Left kidney (tissue), 2 donors: Measurements from ENCODE around the gene GASK1B. TPM values are rescaled to one million over a fixed set of nuclear protein-coding genes. Genes with fewer than 3 reads are reported as not detected.

ENCODE experiments used
- DNase-seq: peaks from one replicate; pipeline ENCODE4 v3.0.0-alpha.2; 2013
- polyA plus RNA-seq: library from polyadenylated mRNA; unstranded; fragments of 120-200 nt; gene quantifications from one replicate; pipeline ENCODE4 v1.2.1, GENCODE V29; 2013; ENCODE audit not compliant: insufficient read length

The GASK1B gene
- polyA plus RNA-seq, 1 donor = 35.5 TPM

GRCh38 chr4:158189422-158189821, 16.6 kb upstream of the GASK1B start:
- no peak for DNase-seq

- no peak for DNase-seq
These were observed 14.0 kb upstream of the GASK1B start for GRCh38 chr4:158186815-158187214.

DNA sequence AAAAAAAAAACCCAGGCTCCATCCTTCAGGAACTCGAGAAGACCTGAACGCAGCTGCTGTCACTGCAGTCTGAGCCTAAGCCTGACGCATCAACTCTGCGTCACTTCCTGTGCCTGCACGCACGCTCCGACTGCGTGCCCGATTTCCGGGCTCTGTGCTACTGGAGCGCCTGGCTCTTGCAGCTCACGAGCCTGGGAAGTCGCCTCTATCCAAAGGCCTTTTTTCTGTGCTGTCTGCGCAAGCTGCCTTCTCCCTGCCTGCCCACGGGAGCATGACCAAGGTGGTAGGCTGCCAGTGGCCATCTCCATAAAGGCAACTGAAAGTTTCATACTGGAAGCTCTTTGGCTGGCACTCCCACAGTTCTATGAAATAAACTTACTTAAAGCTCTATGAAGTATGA, 9.9 kb upstream of the GASK1B start:
- DNase-seq = no peak

GRCh38 chr4:158181906-158182305, 9.1 kb upstream of the GASK1B start:
- no peak for DNase-seq

GRCh38 chr4:158179465-158179864, 6.6 kb upstream of the GASK1B start:
- DNase-seq = no peak

DNA sequence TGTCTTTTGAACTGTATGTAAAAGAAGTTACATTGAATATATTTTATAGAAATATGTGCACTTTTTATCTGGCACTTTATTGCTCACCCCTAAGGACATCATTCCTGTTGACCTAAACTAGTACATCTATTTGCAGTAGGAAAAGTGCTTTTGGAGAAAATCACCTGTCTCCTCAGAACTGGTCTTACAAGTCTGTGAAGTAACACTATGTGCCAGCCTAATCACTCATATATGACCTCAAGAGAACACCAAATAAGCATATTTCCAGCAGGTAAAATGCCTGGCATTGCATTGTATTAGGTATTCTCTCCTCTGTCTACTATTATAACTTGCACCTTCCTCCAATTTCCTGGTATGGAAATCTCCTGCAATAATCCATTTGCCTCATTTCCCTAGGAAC, 4.0 kb upstream of the GASK1B start:
- DNase-seq = no peak

DNA sequence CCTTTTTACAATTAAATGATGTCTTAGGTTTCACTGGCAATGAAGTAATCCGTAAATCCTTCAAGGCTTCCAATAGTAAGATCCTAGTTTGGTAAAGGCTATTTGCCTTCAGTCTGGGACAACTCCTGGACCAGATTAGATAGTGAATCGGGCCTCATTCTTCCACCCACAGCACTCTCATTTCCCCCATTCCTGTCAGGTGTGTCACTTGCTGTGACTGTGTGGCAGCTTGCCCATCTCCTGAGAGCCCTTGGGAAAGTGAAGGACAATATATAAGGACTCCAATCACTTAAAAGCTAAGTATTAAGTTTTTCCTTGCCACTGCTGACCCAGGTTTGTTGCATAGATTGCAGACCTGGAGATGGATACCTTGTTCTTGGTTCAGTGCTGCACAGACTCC, 3.3 kb upstream of the GASK1B start:
- no peak for DNase-seq

GRCh38 chr4:158170691-158171561, 1.9 kb downstream of the GASK1B start:
- DNase-seq = no peak

DNA sequence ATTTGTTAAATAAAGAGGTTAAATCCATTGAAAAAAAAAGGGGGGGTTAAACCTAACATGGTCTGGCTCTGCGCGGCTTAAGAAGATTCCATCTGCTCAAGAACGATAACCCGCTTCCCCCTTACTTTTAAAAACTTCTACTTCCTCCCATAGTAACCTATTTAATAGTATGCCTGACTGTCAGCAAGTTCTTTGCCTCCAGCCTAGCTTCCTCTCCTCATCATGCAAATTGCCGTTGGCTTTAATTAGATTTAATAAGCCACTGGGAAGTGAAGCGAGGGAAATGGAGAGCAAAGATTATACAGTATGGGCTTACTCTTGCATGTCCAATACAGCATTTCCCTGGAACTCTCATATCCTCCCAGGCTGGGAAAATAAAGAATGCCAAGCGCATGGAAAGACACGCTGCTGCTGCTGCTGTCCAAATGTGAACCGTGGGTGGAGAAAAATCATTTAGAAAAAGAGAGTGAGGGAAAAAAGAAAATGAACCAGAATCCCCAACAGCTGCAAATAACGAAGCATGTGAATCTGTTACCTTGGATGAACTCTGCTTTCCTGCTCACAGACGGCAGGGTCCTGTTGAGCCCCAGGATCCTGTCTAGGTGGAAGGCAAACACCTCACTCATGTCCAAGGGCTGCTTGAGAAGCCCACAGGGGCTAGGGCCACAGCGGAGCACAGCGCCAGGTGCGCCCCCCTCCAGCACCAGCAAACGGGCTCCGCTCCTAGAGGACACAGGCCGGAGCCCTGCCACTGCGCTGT, 2.7 kb downstream of the GASK1B start:
- no peak for DNase-seq

DNA sequence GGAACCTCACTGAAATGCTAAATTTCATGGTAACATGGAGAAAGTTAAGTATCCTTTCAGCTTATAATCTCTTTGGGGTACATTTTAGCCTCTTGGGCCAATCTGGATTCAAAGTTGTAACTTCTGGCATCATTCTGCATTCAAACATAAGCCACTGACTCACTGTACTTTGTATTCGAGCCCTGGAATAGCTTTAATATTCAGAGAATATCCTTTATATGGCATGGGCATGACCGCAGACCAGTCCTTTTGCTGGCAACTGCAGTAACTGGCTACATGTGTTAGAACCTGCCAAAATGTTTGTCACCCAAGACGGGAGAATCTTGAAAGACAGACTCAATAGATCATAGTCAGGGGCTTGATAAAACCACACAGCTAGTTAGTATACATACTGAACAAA, 3.3 kb downstream of the GASK1B start:
- DNase-seq = no peak

- DNase-seq = no peak
These were observed 4.2 kb downstream of the GASK1B start for GRCh38 chr4:158168606-158169005.

GRCh38 chr4:158166701-158167100, 6.1 kb downstream of the GASK1B start:
- DNase-seq = no peak

DNA sequence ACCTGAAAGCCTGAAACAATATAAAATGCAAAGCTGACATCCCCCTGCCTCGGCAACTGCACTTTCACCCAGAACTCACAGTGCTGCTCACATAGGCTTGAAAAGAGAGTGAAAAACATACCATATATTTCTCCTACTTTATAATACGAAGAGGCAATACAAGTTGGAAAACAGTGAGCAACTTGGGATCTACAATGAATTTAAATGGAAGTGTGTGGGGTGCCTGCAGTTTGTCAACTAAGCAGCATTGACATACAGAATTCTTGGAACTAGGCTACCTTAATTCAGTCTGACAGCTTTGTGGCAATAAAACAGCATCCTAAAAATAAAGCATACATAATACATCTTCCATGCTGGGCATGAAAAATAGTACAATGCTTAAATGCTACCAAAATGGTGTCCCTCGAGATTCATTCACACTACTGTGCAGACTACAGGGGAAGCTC, 8.0 kb downstream of the GASK1B start:
- DNase-seq = no peak

GRCh38 chr4:158163941-158164767, 8.7 kb downstream of the GASK1B start:
- no peak for DNase-seq

- DNase-seq = no peak
These were observed 10.2 kb downstream of the GASK1B start for GRCh38 chr4:158162631-158163030.

GRCh38 chr4:158161551-158162354, 11.1 kb downstream of the GASK1B start:
- no peak for DNase-seq

- DNase-seq = no peak
These were observed 13.1 kb downstream of the GASK1B start for GRCh38 chr4:158159718-158160094.

DNA sequence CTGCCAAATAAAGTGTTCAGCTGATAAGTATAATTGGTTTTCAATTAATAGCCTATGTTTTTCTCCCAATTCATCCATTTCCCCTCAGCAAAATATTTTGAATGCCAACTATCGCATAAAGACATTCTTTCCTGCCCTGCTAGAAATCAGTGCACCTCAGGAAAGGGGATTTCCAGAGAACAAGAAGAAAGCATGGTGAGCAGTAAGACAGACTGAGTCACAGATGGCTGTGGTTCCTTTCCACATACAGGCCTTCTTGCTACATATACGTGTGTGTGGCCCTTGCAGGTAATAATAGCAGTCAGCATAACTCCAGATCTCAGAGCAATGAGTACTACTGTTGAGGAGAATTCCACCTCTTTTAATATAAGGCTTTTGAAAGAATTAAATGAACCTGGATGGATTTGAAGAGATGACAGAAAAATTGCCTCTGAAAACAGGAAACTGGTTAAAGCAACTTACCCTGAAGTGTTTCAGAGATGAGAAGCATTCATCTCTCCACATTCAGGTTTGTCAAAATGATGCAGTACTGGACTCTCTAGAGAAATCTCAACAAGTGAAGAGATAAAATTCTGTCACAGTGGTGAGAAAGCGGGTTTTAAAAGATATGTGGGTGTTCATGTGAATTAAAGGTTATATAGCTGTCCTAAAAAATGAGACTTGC, 13.6 kb downstream of the GASK1B start:
- no peak for DNase-seq

- DNase-seq = no peak
These were observed 15.4 kb downstream of the GASK1B start for GRCh38 chr4:158157412-158157811.

DNA sequence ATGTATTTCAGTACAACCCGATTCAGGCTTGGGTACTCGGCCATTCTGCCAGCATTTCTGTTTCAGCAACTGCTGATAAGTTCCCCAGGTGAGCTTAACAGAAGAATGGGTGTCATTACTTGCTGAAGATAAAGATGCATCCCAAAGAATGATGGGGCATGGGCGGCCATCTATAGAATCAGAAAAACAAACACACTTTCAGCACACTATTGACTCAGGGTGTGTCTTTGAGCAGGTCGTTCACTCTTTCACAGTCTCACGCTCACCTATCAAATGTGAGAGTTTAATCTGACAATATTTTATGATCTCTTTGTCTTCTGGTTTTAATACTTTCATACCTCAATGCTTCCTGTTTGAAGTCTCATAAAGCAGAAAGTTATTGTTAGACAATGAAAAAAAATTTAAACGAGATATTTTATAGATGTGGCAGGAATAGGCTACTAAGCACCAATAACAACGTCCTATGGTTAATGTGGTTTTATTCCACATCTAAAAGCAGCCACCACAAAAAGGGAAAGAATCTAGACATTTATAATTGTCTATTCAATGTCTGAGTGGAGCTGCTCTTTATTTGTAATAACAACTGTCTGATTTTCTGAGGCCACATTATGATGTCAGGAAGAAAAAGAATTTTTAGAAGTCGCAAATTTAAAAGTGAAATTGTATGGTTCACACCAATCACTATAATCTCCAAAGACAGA, 17.0 kb downstream of the GASK1B start:
- no peak for DNase-seq
